ENCODE measurements around the gene RCBTB2.

DNA sequence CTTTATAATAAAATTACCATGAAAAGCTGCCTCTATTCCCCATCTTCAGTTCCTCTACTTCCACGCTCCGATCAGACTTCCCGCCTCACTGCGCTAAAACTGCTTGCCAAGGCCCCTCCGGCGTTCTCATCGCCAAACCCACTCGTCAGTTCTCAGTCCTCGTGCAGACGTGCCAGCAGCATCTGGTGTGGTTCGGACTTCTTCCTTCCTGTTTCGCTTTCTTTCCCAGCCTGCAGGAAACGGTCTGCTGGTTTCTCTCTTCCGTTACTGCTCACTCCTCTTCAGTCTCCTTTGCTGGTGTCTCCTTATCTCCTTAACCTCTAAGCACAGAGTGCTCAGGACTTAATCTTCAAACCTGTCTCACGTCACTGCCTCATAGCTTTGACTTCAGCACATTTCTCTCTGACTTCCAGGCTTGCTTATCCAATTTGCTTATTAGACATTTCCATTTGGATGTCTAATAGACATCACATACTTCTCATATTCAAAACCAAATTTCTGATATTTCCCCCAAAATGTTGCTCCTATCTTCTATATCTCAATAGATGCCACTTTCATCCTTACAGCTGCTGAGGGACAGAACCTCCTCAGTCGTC lies 40.3 kb downstream of the RCBTB2 start:
- peak in 1 of 2 donors; percentile 16 for TF ChIP-seq POLR2A (IDR thresholded peaks at IDR 0.05)
- TF ChIP-seq, protein P1, sequence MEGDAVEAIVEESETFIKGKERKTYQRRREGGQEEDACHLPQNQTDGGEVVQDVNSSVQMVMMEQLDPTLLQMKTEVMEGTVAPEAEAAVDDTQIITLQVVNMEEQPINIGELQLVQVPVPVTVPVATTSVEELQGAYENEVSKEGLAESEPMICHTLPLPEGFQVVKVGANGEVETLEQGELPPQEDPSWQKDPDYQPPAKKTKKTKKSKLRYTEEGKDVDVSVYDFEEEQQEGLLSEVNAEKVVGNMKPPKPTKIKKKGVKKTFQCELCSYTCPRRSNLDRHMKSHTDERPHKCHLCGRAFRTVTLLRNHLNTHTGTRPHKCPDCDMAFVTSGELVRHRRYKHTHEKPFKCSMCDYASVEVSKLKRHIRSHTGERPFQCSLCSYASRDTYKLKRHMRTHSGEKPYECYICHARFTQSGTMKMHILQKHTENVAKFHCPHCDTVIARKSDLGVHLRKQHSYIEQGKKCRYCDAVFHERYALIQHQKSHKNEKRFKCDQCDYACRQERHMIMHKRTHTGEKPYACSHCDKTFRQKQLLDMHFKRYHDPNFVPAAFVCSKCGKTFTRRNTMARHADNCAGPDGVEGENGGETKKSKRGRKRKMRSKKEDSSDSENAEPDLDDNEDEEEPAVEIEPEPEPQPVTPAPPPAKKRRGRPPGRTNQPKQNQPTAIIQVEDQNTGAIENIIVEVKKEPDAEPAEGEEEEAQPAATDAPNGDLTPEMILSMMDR (IDR thresholded peaks at IDR 0.05) = no peak
